Stimulated activated CD8-positive, alpha-beta memory T cell treated with anti-CD3 and anti-CD28 coated beads, Interleukin-12 subunit alpha, Interleukin-12 subunit beta, amount 100 ng/mL, for 1 hour (primary cell): ENCODE measurements around the gene RHEX.
"Not testable (repeated sequence)": the region's sequence is repeated elsewhere in the genome, so short reads cannot be mapped to it uniquely, and the experiment has no call there.

Source experiments
- DNase-seq: peaks from one replicate; pipeline ENCODE4 v3.0.0-alpha.2; 2020; ENCODE audit warnings: low read depth

RHEX gene, protein sequence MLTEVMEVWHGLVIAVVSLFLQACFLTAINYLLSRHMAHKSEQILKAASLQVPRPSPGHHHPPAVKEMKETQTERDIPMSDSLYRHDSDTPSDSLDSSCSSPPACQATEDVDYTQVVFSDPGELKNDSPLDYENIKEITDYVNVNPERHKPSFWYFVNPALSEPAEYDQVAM

DNA sequence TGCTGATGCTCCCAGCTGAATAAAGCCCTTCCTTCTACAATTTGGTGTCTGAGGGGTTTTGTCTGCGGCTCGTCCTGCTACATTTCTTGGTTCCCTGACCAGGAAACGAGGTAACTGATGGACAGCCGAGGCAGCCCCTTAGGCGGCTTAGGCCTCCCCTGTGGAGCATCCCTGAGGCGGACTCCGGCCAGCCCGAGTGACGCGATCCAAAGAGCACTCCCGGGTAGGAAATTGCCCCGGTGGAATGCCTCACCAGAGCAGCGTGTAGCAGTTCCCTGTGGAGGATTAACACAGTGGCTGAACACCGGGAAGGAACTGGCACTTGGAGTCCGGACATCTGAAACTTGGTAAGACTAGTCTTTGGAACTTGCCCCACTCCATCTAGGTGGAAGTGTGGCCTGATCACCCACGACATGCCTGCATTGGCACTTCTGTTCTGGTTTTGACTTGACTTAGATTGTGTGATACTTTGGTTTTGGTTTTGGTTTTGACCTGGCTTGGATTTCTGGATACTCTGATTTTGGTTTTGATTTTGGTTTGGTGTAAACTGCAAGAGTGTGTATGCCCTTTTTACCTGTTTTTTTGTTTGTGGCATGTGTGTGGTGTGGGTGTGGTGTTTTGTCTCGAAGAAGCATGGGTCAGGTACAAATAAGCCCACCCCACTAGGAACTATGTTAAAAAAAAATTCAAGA, at the start of gene RHEX:
Gene RHEX, plus strand, starts transcription at position 255 of the 692 bp plus-strand sequence. CDS start 44,656 bp downstream, outside the sequence.
- not testable (repeated sequence) for DNase-seq

- no peak for DNase-seq
Observed at GRCh38 chr1:206003854-206004800, 48.8 kb upstream of the RHEX start.

DNA sequence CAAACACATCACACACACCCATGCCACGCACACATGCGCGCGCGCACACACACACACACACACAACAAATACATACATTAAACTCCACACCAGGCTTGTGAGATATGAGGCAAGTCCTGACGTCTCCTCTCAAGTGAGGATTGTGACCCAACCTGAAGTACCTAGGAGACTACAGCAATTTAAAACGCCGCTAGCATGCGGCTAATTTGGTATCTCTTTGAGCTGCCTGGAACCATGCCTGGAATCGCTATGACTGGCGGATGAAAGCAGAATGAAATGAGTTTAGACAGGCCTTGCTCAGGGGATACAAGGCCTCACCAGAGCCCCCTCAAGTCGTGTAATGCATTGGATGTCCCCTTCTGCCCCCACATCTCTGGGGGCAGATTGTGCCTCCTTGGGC, 48.1 kb upstream of the RHEX start:
- DNase-seq = no peak

DNA sequence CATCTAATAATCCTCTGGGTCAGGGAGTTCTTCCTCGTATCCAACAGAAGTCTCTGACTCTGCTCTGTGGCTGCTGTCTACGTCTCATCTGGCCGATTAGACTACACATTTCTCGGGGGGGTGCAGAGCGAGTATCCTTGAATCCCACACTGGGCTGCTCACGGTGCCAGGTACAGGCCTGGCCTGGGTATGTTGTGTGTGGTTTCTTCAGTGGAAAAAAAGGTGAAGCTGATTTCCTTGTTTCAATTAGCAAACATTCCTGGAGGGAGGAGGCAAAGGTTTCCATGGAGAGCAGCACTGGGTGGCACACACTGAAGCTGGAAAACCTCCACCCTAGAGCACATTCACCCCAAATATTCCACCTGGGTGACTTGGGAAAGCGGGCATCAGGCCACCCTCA, 47.7 kb upstream of the RHEX start:
- DNase-seq = no peak

- no peak for DNase-seq
Observed at GRCh38 chr1:206005778-206006180, 47.2 kb upstream of the RHEX start.

DNA sequence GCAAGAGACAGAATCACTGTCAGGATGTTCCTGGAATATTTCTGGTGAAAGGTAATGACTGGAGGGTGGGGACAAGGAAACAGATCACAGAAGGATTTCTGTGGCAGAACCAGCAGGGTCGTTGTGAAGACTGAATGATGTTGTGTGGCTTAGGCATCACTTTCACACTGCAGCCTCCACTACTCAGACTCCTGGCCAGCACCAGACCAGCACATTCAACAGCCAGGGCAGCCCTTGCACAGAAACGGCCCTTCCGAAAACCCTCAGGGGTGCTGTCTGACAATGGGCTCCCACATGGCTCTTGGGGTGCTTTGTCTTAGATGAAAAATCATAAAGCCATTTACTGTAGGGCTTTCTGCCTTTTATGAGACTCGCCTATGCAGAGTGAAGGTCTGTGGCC, 46.0 kb upstream of the RHEX start:
- no peak for DNase-seq

GRCh38 chr1:206010060-206010459, 42.9 kb upstream of the RHEX start:
- no peak for DNase-seq

DNA sequence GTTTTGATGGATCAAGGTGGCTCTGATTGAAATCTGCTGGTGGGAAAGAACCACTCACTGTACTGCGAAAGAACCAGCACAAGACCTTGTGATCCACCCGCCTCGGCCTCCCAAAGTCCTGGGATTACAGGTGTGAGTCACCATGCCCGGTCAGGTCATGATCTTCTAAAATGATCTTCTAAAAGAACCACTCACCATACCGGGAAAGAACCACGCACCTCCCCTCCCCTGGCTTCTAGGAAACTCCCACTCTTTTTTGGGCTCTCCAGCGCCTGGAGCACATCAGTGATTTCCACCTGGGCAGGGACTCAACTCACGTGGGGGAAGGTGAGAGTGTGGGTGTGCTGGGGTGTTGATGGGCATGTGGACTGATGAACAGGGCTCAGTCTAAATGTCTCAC, 41.9 kb upstream of the RHEX start:
- DNase-seq = no peak

- no peak for DNase-seq
Observed at GRCh38 chr1:206012086-206012859, 40.7 kb upstream of the RHEX start.

DNA sequence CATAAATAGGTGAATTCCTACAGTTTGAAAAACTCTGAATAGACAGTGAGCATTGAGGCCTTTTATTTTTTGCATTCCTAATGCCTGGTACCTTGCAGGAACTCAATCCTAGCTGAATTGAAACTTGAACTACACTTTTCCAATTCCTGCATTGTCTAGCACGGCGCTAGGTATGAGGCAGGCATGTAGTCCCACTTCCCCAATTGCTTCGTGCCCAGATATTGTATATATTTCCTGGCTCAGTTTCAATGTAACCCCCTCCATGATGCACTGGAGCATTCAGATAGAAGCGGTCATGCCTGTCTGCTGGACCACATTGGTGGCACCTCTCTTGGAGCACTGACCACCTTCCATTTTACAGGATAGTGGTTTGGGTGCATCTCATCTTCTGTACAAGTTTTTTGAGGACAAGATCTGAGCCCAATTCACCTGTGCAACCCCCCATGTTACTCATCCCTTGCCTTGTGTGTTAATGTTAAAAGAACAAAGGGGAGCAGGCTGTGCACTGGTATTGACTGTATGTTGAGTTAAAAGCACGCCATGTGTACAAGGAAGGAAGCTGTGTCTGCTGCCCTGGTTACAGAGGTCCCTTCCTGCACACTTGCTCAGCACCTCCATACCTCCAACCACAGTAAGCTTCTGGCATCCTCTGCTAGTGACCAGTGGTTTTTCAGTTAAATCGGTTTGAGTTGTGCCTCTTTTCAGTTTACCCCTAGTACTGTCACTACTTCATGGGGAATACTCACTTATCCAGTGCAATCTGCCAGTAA, 39.8 kb upstream of the RHEX start:
- no peak for DNase-seq

GRCh38 chr1:206014601-206015000, 38.4 kb upstream of the RHEX start:
- DNase-seq = no peak

DNA sequence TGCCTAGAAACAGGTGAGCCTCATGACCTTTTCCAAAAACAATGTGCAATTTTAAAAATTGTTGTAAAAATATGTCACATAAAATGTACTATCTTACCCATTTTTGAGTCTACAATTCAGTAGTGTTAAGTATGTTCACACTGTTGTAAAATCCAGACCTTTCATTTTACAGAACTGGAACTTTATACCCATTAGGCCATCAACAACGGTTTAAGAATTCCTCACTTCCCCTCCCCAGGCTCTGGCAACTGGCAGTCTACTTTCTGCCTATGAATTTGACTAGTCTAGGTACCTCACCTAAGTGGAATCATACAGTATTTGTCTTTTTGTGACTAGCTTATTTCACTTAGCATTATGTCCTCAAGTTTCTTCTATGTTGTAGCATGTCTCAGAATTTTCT, 37.9 kb upstream of the RHEX start:
- DNase-seq = no peak

DNA sequence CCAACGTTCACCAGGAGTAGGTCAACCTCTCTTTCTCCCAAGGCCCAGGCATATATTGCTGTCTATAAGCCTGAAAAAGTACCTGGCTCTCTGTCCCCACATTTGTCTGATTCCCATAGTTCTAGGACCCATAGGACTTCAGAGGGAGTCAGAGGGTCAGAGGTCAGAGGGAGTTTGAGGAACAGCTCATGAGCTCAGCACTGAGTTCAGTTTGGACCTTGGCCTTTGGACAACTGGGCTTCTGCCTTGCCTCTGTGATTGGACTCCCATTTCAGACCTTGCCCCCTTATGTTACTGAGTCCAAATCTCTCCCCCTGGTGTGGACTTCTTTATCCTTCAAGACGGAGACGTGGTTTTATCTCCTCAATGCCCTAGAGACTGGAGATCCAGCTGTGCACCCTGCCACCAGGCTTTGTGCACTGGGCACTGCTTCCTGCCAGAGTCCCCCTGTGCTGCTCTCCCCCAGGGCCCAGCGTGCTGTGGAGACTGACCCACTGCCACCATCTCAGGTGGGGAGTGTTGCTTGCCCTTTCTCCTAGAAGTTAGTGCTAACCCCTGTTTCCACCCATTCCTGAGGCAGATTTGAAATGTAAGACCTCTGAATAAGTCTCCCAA, 32.5 kb upstream of the RHEX start:
- DNase-seq = no peak

DNA sequence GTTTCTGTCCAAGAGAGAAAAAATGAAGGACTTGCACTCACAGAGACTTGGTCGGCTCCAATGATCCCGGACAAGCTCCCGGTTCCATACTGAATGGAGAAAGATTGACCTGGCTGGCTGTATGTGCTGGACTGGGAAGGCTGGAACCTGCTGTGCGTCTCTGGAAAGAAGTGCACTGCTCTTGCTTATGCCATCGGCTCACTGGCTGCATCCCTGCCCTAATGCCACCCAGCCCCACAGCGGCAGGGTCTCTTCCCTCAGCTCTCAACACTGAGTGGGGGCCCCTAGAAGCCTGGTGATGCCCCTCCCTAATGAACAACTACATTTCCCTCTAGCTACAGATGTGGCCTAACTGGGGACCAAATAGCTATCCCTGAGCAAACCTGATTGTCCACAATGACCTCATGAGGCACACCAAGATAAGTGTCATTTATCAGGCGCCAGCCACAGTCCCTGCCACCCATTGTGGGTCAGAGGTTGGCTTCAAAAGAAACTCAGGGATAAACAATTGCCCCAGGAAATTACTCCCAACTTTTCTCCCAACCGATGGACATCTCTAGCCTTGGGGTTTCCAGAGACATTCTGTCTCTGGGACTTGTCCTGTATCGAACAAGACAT, 31.9 kb upstream of the RHEX start:
- no peak for DNase-seq

DNA sequence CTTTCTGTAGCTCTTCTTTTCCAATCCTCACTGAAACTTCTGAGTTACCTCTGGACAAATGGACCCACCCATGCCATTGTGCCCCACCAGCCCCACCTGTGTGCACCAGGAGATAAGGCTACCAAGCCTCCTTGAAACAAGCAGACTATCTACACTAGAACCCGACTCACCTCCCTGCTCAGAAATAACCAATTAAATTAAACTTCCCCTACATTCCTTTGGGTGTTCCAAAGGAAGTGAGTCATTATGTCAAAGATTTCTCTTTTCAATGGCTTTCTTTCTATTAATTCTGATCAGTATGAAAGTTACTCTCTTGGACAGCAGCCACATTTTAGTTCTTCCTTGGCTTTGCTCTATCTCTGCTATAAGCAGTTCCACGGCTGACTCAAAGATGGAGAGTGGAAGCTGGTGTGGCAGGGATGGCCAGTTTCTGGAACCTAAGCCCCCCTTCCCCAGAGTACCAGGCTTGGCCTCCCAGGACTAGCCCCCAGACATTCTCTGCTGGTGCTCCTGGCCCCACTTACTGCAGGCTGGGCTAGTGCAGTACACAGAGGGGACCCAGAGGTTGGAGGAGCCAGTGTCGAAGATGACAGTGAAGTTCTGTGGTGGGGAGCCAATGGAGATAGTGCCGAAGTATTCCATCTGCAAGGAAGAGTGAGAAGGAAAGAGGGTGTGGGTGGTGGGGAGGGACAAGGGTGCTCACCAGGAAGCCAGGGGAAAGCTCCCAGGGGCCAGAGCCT, 31.2 kb upstream of the RHEX start:
- DNase-seq = no peak

DNA sequence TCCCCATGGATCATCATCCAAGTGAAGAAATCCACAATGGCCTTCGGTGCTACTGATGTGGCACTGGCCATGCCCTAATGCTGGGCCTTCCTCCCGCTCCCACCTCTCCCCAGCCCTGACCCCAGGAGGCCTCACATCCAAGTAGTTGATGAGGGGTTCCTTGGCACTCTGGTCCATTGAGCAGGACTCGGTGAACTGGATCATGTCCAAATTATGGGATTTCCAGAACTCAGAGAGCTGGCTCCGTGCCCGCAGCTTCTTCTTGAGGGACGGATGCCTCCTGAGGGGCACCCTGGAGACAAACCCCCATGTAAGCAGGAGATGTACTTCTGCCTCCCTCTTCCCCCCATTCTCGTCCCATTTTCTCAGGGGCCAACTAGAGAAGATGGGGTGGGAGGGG, 30.2 kb upstream of the RHEX start:
- DNase-seq = no peak

GRCh38 chr1:206023695-206024094, 29.3 kb upstream of the RHEX start, which contains the start of gene CTSE:
TSS of gene CTSE (minus strand) at chr1:206023895. CDS start at chr1:206023791, 104 bp downstream.
- DNase-seq = no peak

DNA sequence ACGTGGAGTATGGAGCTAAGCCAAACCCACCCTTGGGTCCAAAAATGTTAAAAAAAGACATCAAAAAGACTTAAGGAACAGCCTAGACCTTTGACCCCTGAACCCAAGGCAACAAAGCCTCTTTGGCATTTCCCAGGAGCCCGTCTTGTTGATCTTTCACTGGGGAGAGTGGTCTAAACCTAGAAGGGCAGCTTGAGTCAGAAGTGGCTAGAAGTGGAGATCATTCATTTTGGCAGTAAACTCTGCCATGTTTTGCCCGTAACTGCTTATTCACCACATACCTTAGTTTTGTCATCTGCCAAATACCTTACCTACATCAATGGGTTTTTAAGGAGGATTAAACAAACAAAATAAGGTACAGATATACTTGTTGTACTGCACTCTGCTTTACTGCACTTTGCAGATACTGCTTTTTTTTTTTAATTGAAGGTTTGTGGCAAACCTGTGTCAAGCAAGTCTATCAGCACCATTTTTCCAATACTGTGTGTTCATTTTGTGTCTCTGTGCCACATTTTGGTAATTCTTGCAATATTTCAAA, 27.6 kb upstream of the RHEX start:
- no peak for DNase-seq

DNA sequence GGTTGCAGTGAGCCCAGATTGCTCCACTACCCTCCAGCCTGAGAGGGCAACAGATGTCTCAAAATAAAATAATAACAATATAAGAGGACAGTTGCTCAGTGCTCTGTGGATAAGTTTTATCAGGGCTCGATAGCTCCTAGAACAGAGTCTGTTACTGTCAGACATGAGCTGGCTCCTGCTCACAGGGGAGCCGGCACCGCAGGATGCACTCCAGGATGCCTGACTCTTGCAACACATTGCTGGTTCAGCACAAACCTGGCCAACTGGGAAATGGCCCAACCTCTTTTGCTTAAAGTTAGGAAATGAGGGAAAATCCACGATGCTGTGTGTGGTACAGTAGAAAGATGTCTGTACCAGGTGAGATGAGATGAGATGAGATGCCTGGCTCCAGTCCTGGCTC, 23.5 kb upstream of the RHEX start:
- no peak for DNase-seq
